ENCODE results near the gene NAXE.
"Not testable (repeated sequence)": the region's sequence is repeated elsewhere in the genome, so short reads cannot be mapped to it uniquely, and the experiment has no call there.

DNA sequence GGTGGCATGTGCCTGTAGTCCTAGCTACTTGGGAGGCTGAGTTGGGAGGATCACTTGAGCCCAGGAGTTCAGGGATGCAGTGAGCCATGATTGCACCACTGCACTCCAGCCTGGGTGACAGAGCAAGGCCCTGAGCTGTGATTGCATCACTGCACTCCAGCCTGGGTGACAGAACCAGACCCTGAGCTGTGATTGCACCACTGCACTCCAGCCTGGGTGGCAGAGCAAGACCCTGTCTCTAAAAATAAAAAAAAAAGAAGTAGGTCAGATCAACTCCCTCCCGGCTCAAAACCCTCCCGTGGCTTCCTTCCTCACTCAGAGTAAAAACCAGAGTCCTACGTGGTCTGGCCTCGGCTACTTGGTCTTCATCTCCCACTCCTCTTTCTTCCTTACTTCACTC lies 38.6 kb upstream of the NAXE start:
- TF ChIP-seq, protein P1, sequence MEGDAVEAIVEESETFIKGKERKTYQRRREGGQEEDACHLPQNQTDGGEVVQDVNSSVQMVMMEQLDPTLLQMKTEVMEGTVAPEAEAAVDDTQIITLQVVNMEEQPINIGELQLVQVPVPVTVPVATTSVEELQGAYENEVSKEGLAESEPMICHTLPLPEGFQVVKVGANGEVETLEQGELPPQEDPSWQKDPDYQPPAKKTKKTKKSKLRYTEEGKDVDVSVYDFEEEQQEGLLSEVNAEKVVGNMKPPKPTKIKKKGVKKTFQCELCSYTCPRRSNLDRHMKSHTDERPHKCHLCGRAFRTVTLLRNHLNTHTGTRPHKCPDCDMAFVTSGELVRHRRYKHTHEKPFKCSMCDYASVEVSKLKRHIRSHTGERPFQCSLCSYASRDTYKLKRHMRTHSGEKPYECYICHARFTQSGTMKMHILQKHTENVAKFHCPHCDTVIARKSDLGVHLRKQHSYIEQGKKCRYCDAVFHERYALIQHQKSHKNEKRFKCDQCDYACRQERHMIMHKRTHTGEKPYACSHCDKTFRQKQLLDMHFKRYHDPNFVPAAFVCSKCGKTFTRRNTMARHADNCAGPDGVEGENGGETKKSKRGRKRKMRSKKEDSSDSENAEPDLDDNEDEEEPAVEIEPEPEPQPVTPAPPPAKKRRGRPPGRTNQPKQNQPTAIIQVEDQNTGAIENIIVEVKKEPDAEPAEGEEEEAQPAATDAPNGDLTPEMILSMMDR (IDR thresholded peaks at IDR 0.05), result not testable (repeated sequence)
- not testable (repeated sequence) for TF ChIP-seq POLR2AphosphoS5 (IDR thresholded peaks at IDR 0.05)

All from suprapubic skin (tissue), 3 donors.